GM19193 (cell line): ENCODE data around the gene IGFN1.

Experiments
- POLR2A ChIP-seq: IDR thresholded peaks from 4 replicates; pipeline ENCODE4 v1.6.1; 2011; ENCODE audit not compliant: insufficient read depth, insufficient read length; ENCODE audit errors: extremely low read depth

Gene IGFN1

GRCh38 chr1:201190624-201191051, at the start of gene IGFN1:
TSS of gene IGFN1 (plus strand) at chr1:201190824. CDS start at chr1:201193294, 2,470 bp downstream.
- TF ChIP-seq POLR2A: no peak

GRCh38 chr1:201140941-201141260, 49.7 kb upstream of the IGFN1 start:
- TF ChIP-seq POLR2A: no peak

- TF ChIP-seq POLR2A: no peak
Measured at GRCh38 chr1:201141418-201141817, 49.2 kb upstream of the IGFN1 start.

GRCh38 chr1:201142011-201142848, 48.4 kb upstream of the IGFN1 start:
- no peak for TF ChIP-seq POLR2A

DNA sequence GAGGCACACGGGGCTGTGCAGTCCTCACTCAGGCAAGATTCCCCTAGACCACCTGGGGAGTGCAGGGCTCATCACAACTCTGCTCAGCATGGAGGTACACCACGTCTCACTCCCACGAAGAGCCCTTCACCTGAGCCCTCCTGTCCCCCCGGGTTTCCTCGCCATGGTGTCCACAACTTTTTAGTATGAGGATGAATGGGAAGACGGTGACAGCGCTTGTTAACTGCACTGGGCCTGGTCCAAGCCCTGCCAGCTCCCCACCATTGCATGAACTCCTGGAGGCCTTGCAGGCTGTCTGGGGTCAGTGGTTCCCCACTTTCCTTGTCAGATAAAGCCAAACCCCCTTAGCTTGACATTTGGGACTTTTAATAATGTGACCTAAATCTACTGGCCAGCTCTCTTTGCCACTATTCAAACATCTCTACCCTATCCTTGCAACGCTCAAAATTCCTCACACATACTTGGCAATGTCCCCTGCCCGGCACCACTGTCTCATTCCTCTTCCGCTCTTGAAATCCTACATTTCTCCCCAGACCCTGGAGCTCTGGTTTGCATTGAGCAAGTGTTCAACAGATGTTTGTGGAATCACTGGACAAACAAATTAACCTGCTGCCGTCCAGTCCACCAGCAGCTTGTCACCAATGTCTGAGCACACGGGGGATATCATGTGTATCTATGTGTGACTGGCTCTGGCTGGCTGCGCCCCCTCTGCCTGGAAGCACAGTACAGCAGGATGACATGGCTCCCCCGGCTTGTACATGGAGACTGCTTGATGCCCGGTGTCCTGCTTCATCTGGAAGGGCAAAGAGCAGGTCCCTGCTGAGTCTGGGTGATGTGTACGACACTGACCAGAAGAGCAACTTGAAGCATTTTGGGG, 47.5 kb upstream of the IGFN1 start:
- no peak for TF ChIP-seq POLR2A

DNA sequence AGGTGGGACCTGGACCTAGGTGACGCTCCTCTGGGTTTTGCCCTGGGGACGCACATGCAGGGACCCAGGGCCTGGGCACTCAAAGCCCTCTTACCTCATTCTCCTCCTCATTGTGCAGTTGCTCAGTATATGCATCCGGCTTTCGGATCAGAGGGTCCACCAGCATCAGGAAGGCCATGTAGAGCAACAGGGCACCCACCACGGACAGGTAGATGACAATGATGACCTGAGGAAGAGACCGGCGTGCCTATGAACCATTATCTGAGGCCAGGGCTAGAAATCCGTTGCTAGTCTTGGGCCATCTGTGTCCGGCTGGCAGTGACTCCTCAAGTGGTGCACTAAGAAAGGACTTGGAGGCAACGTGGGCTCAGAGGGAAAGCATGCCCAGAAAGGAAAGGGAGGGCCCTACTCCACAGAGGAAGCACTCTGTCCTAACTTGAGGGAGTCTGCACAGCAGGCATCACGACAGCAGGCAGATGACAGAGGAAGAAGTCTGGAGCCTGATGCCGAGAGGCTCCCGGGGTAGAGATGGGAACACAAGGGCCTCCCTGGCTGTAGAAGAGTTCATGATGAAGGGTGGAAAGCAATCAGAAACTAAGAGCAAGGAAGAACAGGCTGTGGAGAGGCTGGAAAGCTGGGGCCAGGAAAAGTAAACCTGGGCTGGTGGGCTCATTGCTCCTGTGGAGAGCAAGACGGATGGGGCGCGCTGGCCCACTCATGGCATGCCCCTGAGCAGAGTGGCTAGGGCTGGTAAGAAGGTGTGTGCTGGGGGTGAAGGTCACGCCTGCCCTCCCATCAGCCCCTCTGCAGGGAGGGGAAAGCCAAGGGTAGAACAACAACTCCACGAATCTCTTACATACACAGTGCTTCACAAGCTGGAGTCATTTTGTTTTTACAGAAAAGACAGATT, 46.6 kb upstream of the IGFN1 start:
- TF ChIP-seq POLR2A: no peak

DNA sequence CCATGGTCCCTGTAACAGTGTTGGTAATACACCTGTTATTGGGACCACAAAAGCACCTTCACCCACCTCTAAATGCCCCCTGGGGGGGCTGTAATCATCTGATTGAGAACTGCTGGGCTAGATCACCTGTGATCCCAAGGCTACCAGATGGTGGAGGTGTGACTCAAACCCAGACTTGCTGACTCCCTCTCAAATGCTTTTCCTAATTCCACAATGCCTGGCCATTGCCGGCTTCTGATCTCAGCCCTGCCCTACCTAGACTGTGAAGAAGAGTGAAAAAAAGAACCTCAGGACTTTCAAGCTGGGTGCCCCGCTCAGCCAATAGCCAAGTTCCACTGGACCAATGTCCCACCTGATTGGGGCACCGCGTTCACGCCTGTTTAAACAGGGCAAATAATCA, 45.9 kb upstream of the IGFN1 start:
- TF ChIP-seq POLR2A: no peak

DNA sequence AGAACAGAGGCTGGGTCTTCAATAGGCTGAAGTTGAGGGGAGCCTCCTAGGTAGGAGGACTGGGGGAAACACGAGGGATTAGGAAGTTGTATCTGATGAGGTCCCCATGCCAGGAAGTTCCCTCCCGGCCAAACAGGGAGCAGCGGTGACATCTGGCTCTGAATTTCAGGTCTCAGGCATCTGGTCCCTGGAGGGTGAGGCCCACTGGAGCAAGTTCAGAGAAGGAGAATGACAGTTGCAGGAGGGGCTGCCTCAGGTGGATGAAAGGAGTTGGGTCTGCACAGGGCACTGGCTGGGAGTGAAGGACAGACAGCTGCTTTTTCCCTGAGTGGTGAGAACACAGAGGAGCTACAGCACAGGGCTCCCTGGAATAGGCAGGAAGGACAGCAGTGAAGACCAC, 45.5 kb upstream of the IGFN1 start:
- no peak for TF ChIP-seq POLR2A

- TF ChIP-seq POLR2A: no peak
Measured at GRCh38 chr1:201145816-201146215, 44.8 kb upstream of the IGFN1 start.

- TF ChIP-seq POLR2A: no peak
Measured at GRCh38 chr1:201146626-201147390, 43.8 kb upstream of the IGFN1 start.

- TF ChIP-seq POLR2A: no peak
Measured at GRCh38 chr1:201147396-201148015, 43.1 kb upstream of the IGFN1 start.

DNA sequence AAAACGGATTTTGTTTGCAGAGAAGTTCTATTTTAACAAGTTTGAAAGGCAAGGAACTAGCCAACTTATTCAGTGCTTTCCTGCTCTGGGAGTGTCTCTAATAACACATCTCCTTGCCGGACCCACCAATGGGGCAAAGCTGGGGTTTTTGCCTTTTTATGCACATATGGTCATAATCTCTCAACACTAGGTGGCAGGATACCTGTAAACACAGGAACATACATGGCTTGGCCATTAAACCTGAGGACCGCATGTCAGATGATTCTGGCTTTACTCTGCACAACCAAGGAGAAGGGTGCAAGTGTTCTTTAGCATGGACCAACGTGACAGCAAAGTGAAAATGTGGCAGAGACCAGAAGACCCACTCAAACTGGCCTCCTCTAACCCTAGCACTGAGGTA, 41.2 kb upstream of the IGFN1 start:
- no peak for TF ChIP-seq POLR2A

DNA sequence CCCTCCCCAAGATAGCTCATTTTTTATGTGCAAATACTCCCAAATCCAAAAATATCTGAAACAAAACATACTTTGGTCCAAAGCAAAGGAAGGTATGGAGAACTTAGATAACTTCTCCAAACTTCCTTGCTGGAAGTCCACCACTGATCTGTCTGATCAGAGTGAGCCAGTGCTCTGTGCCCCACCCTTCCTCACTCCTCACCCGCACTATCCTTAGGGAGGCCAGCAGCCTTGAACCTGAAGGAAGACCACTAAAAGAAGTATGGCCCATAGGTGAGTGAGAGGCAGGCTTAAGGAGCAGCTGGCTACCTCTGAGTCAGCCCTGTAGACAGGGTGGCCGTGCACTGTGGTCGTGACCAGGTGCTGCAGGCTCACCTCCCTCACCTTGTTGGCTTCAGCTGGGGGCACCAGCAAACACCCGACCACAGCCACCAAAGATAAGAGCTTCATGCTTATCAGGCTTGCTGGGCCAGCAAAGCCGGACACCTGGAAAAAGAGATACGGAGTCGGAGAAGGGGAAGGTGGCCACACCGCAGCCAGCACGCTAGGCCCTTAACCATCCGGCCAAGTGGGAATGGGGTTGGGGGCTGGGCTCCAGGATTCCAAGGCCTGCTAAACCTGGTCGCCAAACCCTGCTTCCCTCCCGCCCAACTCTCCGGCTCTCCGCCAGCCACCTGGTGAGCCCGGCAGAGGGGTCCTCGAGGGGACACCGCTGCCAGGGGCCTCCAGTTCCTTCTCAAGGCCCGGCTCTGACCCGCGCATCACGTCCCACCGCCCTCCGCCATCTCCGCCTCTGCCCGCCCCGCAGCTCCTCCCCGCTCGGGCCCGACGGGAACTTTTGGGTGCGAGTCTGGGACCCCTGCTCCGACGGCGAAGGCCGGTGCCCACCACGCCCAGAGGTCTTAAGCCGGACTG, 36.9 kb upstream of the IGFN1 start:
- TF ChIP-seq POLR2A: no peak

GRCh38 chr1:201154389-201155165, 36.0 kb upstream of the IGFN1 start, which contains the start of gene TMEM9:
TSS of gene TMEM9 (minus strand) at chr1:201154474. CDS start at chr1:201153923, 551 bp downstream.
- TF ChIP-seq POLR2A: no peak
